NB4 (cell line): ENCODE data around the gene COLQ.

ENCODE experiments used
- MYC ChIP-seq: IDR thresholded peaks from 2 replicates; pipeline ENCODE4 v1.6.1; 2011; ENCODE audit warnings: low read depth, low read length
- POLR2A ChIP-seq: IDR thresholded peaks from 2 replicates; pipeline ENCODE4 v1.6.1; 2011; ENCODE audit warnings: mild to moderate bottlenecking; ENCODE audit not compliant: insufficient read length; ENCODE audit errors: extremely low read depth
- TF ChIP-seq, protein P1 (sequence below): IDR thresholded peaks from one replicate; pipeline ENCODE4 v1.5.1; 2012; ENCODE audit warnings: low read depth, low read length

DNA sequence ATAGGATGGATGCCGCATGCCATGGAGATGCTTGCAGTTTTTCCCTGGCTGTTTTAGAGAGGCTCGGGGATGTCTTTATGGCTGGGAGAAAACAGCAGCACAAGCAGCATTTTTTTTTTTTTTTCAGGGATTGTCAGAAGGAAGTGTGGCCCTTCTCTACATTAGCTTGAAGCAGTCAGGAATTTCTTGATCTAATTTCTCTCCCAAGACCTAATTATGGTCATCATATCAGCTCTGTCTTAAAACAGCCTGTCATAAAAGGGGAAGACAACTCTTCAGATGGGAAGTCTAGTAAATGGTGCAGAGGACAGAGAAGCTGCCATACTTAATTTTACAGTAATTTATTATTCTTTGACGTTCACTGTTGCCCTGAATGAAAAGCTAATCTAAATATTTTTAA, 49.6 kb downstream of the COLQ start:
- TF ChIP-seq POLR2A (no peak), MYC (no peak)
- TF ChIP-seq, protein P1, sequence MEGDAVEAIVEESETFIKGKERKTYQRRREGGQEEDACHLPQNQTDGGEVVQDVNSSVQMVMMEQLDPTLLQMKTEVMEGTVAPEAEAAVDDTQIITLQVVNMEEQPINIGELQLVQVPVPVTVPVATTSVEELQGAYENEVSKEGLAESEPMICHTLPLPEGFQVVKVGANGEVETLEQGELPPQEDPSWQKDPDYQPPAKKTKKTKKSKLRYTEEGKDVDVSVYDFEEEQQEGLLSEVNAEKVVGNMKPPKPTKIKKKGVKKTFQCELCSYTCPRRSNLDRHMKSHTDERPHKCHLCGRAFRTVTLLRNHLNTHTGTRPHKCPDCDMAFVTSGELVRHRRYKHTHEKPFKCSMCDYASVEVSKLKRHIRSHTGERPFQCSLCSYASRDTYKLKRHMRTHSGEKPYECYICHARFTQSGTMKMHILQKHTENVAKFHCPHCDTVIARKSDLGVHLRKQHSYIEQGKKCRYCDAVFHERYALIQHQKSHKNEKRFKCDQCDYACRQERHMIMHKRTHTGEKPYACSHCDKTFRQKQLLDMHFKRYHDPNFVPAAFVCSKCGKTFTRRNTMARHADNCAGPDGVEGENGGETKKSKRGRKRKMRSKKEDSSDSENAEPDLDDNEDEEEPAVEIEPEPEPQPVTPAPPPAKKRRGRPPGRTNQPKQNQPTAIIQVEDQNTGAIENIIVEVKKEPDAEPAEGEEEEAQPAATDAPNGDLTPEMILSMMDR: no peak
